ENCODE measurements around the gene GPN3.
A peak's percentile ranks its signal among the peaks of the same experiment; 100 is the strongest.

- TF ChIP-seq, protein P1, sequence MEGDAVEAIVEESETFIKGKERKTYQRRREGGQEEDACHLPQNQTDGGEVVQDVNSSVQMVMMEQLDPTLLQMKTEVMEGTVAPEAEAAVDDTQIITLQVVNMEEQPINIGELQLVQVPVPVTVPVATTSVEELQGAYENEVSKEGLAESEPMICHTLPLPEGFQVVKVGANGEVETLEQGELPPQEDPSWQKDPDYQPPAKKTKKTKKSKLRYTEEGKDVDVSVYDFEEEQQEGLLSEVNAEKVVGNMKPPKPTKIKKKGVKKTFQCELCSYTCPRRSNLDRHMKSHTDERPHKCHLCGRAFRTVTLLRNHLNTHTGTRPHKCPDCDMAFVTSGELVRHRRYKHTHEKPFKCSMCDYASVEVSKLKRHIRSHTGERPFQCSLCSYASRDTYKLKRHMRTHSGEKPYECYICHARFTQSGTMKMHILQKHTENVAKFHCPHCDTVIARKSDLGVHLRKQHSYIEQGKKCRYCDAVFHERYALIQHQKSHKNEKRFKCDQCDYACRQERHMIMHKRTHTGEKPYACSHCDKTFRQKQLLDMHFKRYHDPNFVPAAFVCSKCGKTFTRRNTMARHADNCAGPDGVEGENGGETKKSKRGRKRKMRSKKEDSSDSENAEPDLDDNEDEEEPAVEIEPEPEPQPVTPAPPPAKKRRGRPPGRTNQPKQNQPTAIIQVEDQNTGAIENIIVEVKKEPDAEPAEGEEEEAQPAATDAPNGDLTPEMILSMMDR (conservative IDR thresholded peaks at IDR 0.05; ENCODE audit: low read length), result peak; percentile 72
- no peak for TF ChIP-seq EZH2phosphoT487 (IDR thresholded peaks at IDR 0.05; ENCODE audit: borderline replicate concordance)
Measured at GRCh38 chr12:110449799-110450497, 18.1 kb downstream of the GPN3 start, which contains the start of gene ARPC3.

Measured in Loucy (cell line).